Heart right ventricle (tissue), 16 donors: ENCODE data around the gene SNRPD3. TPM values are rescaled to one million over a fixed set of nuclear protein-coding genes. Genes with fewer than 3 reads are reported as not detected.
A peak's percentile ranks its signal among the peaks of the same experiment; 100 is the strongest.

Source experiments
- ATAC-seq, 8 donors: fragments of 200-7000 bp; cut with Tn5 transposase; one replicate each; pipeline ENCODE4 v1.9.1; 2020; ENCODE audit warnings: mild to moderate bottlenecking in 8 of 8, moderate library complexity in 8 of 8, moderate number of reproducible peaks in 1 of 8
- DNase-seq, 2 donors: peaks; one replicate each; pipeline ENCODE4 v3.0.0-alpha.2; 2020
- H3K27ac ChIP-seq, 10 donors: fragments of 200-600 bp; sonication (generic) in 2 of 10; one replicate each; pipeline versions ENCODE4 v1.5.0 to v1.8.0; 2020 to 2022; ENCODE audit warnings: mild to moderate bottlenecking in 3 of 10
- H3K27me3 ChIP-seq, 7 donors: fragments of 200-600 bp; one replicate each; pipeline ENCODE4 v1.8.0; 2021 to 2022; ENCODE audit warnings: mild to moderate bottlenecking in 2 of 7
- H3K36me3 ChIP-seq, 9 donors: fragments of 200-600 bp; sonication (generic) in 1 of 9; one replicate each; pipeline versions ENCODE4 v1.5.0 to v1.8.0; 2020 to 2022; ENCODE audit warnings: mild to moderate bottlenecking in 2 of 9
- H3K4me1 ChIP-seq, 9 donors: fragments of 200-600 bp; sonication (generic) in 1 of 9; one replicate each; pipeline versions ENCODE4 v1.5.0 to v1.8.0; 2020 to 2022; ENCODE audit warnings: mild to moderate bottlenecking in 4 of 9
- H3K4me3 ChIP-seq, 10 donors: fragments of 200-600 bp; sonication (generic) in 2 of 10; one replicate each; pipeline versions ENCODE4 v1.5.0 to v1.8.0; 2020 to 2022; ENCODE audit warnings: mild to moderate bottlenecking in 7 of 10, moderate library complexity in 2 of 10
- H3K9me3 ChIP-seq, 11 donors: fragments of 200-600 bp in 10 of 11; sonication (generic) in 2 of 11; one replicate each; pipeline versions ENCODE4 v1.5.0 to v1.8.0; 2013 to 2022; ENCODE audit warnings: mild to moderate bottlenecking in 2 of 11, control low read depth in 1 of 11, moderate library complexity in 1 of 11
- CTCF ChIP-seq, 9 donors: fragments of 200-600 bp; sonication (generic) in 2 of 9; IDR thresholded peaks; one replicate each; pipeline versions ENCODE4 v1.5.0 to v1.8.0; 2021 to 2022; ENCODE audit warnings: antibody characterized with exemption in 9 of 9, mild to moderate bottlenecking in 5 of 9, moderate library complexity in 1 of 9
- WGBS, 2 donors: extraction: QIAGEN DNeasy Blood & Tissue Kit; methylation state at CpG; one replicate each; pipeline ENCODE4 v1.1.7; 2013; ENCODE audit warnings: inconsistent platforms in 1 of 2; 5-methylcytosine and 5-hydroxymethylcytosine counted together
- intact Hi-C, 10 donors: fragments of 100-400 bp; cut with DNase I; formaldehyde crosslinking; loops; one replicate each; pipeline versions ENCODE4 v1.11.1 to v1.14.2; 2022
- polyA plus RNA-seq, 2 donors: library from polyadenylated mRNA; stranded (reverse); fragments of 200-250 nt; gene quantifications; one replicate each; pipeline ENCODE4 v1.2.3, GENCODE V29; 2013
- total RNA-seq, 10 donors: library from RNA; stranded (reverse); fragmentation: NEBNext Ultra II Directional in 3 of 10; extraction: Animal tissue kit (Norgen Biotek cat#: 25700) in 3 of 10; gene quantifications; one replicate each; pipeline versions ENCODE4 v1.2.1 to v1.2.4, GENCODE V29; 2021 to 2023
- donor health status: Arrhythmogenic right ventricular cardiomyopathy.
- donor health status: ischemic (EF 13 %, LVEDD 7.1; RV severe dilation, severe dysfunction).
- donor health status: healthy with polysubstance abuse.
- donor health status: DM: no; HTN: yes; CAD: no.
- donor health status: DM: no; HTN: no; CAD: no.
- donor health status: ischemic (EF 25% LVEDD 6.9; RV normal size, moderate dysfunction).
- donor health status: ischemic (EF 25% LVEDD 5.7; RV mildly dilated, moderate dysfunction).
- donor health status: healthy.
- donor health status: DM: yes; HTN: yes; CAD: no.
- donor health status: Ischemic cardiomyopathy.
- donor health status: ischemic (EF 35%, LVEDD 5.7; RV mildly dilated, moderate dysfunction).
- donor health status: nonischemic (EF 11% LVEDD 7.7; RV severe dilation, severe dysfunction).
- donor health status: DM: yes; HTN: yes; CAD: no.
- donor health status: PGD.
- donor health status: ischemic (EF 29% LVEDD 5.4; RV normal size, mild dysfunction).
- donor health status: nonischemic (EF 23%, LVEDD 6.1; RV moderate dilation, normal function).

SNRPD3 gene
- total and polyA plus RNA-seq, 12 donors = 47.3 to 127 (median 74.0) TPM

- Histone ChIP-seq H3K4me3 (no peak overlapping the region), H3K4me1 (peaks cover 0 to 27% (median 11%) of the 10 kb centered on the region in 9 donors)
- TF ChIP-seq CTCF (IDR thresholded peaks at IDR 0.05) = no peak
These were observed 37.6 kb upstream of the SNRPD3 start for GRCh38 chr22:24518228-24518627.

GRCh38 chr22:24518771-24519485, 36.9 kb upstream of the SNRPD3 start:
- H3K36me3 ChIP-seq = no peaks in the 10 kb centered on the region
- TF ChIP-seq CTCF (IDR thresholded peaks at IDR 0.05) = no peak
- peak overlapping the region in 1 of 10 donors; percentile 6 for H3K27ac ChIP-seq
- 59 to 68% methylated on average over 9 of the region's 9 CpGs for WGBS, 2 donors
- ATAC-seq (peak in 4 of 8 donors; percentile 26 to 63 (median 44)), DNase-seq (no peak)
- no peaks in the 10 kb centered on the region for H3K27me3 ChIP-seq
- peaks cover 0 to 30% (median 12%) of the 10 kb centered on the region in 9 donors for H3K4me1 ChIP-seq
- H3K4me3 ChIP-seq = no peak overlapping the region
- H3K9me3 ChIP-seq = no peaks in the 10 kb centered on the region
- intact Hi-C loops = loop anchor here in 2 of 10 donors (5.0 to 10.0 kb wide), 2 partner anchors 97 to 254 kb away; no protein-coding TSS in a partner anchor

More at GRCh38 chr22:24518228-24518627, 37.6 kb upstream of the SNRPD3 start:
- Histone ChIP-seq H3K27ac (no peak overlapping the region), H3K27me3 (no peaks in the 10 kb centered on the region), H3K9me3 (no peaks in the 10 kb centered on the region), H3K36me3 (no peaks in the 10 kb centered on the region)
- DNase-seq = no peak
- intact Hi-C loops = loop anchor here in 2 of 10 donors (5.0 to 10.0 kb wide), 2 partner anchors 96 to 253 kb away; no protein-coding TSS in a partner anchor
- ATAC-seq = no peak
- 73 to 91% methylated on average over 3 of the region's 3 CpGs for WGBS, 2 donors

- TF ChIP-seq CTCF (IDR thresholded peaks at IDR 0.05) = no peak
- no peaks in the 10 kb centered on the region for H3K27me3 ChIP-seq
- 76 to 87% methylated on average over 5 of the region's 5 CpGs for WGBS, 2 donors
- no peaks in the 10 kb centered on the region for H3K36me3 ChIP-seq
- H3K4me1 ChIP-seq = peaks cover 0 to 32% (median 18%) of the 10 kb centered on the region in 9 donors
- no peak for ATAC-seq
- intact Hi-C loops = loop anchor here in 2 of 10 donors (5.0 to 10.0 kb wide), 2 partner anchors 97 to 255 kb away; no protein-coding TSS in a partner anchor
- peak overlapping the region in 1 of 10 donors; percentile 6 for H3K27ac ChIP-seq
- no peak for DNase-seq
- no peak overlapping the region for H3K4me3 ChIP-seq
- no peaks in the 10 kb centered on the region for H3K9me3 ChIP-seq
These were observed 36.3 kb upstream of the SNRPD3 start for GRCh38 chr22:24519496-24519895.

- no peak overlapping the region for H3K27ac ChIP-seq
- H3K4me1 ChIP-seq = peaks cover 3 to 31% (median 28%) of the 10 kb centered on the region in 9 donors
- ATAC-seq (peak in 7 of 8 donors; percentile 20 to 64 (median 43)), DNase-seq (no peak)
- WGBS, 2 donors = 38 to 41% methylated on average over 8 of the region's 8 CpGs
- H3K9me3 ChIP-seq = no peaks in the 10 kb centered on the region
- peak in 8 of 9 donors; percentile 22 to 58 (median 50) for TF ChIP-seq CTCF (IDR thresholded peaks at IDR 0.05)
- H3K27me3 ChIP-seq = no peaks in the 10 kb centered on the region
- intact Hi-C loops = loop anchor here in 5 of 10 donors (5.0 to 10.0 kb wide), 4 partner anchors 100 to 337 kb away; partner anchors contain the start of gene SUSD2 (in 2 of the 5)
- H3K36me3 ChIP-seq = no peaks in the 10 kb centered on the region
- no peak overlapping the region for H3K4me3 ChIP-seq
These were observed 34.0 kb upstream of the SNRPD3 start for GRCh38 chr22:24521791-24522245.
